OCI-LY3 (cell line): ENCODE results near the gene EMSY.
A peak's percentile ranks its signal among the peaks of the same experiment; 100 is the strongest.

Experiments
- H2AFZ ChIP-seq: fragments of 200-600, 300-600 bp; shearing (Covaris generic); 2 replicates; pipeline ENCODE4 v1.6.0; 2014; ENCODE audit warnings: antibody characterized with exemption, low read depth, low read length
- H3K27ac ChIP-seq: fragments of 200-600, 300-600 bp; sonication (generic); 2 replicates; pipeline ENCODE4 v1.5.1; 2014; ENCODE audit warnings: mild to moderate bottlenecking, low read length, moderate library complexity, mixed read lengths
- H3K27me3 ChIP-seq: fragments of 200-600, 300-600 bp; sonication (generic); 2 replicates; pipeline ENCODE4 v1.6.1; 2014; ENCODE audit warnings: low read depth, low read length, mixed read lengths
- H3K36me3 ChIP-seq: fragments of 200-600, 300-600 bp; sonication (generic); replicated peaks from 2 replicates; pipeline ENCODE3; 2014; ENCODE audit warnings: low read depth, low read length, mixed read lengths
- H3K4me1 ChIP-seq: fragments of 300-600, 200-600 bp; sonication (generic); 2 replicates; pipeline ENCODE4 v1.6.1; 2014; ENCODE audit warnings: low read length, mixed read lengths
- H3K4me2 ChIP-seq: fragments of 200-600, 300-600 bp; sonication (generic); 2 replicates; pipeline ENCODE4 v1.6.1; 2014; ENCODE audit warnings: low read length, mixed read lengths
- H3K4me3 ChIP-seq: fragments of 300-600, 200-600 bp; sonication (generic); 2 replicates; pipeline ENCODE4 v1.5.1; 2014; ENCODE audit warnings: antibody characterized with exemption, mild to moderate bottlenecking, low read length, moderate library complexity
- H3K79me2 ChIP-seq: fragments of 300-600, 200-600 bp; shearing (Covaris generic); 2 replicates; pipeline ENCODE4 v1.6.1; 2014; ENCODE audit warnings: mild to moderate bottlenecking, low read length, mixed read lengths
- H3K9ac ChIP-seq: fragments of 300-600, 200-600 bp; shearing (Covaris generic); 2 replicates; pipeline ENCODE4 v1.6.0; 2014; ENCODE audit warnings: mild to moderate bottlenecking, low read length, moderate library complexity
- H3K9me3 ChIP-seq: fragments of 200-600, 300-600 bp; shearing (Covaris generic); 2 replicates; pipeline ENCODE4 v1.6.1; 2014; ENCODE audit warnings: low read length, mixed read lengths; ENCODE audit not compliant: insufficient read depth
- H4K20me1 ChIP-seq: fragments of 200-600, 300-600 bp; sonication (generic); 2 replicates; pipeline ENCODE4 v1.6.1; 2016; ENCODE audit warnings: low read length, mixed read lengths; ENCODE audit not compliant: insufficient read depth
- EZH2phosphoT487 ChIP-seq: fragments of 200-600 bp; shearing (Covaris generic); IDR thresholded peaks from 2 replicates; pipeline ENCODE4 v1.6.1; 2018; ENCODE audit warnings: antibody characterized with exemption, mixed run types, low read depth
- TF ChIP-seq, protein P1 (sequence below): fragments of 200-600, 300-600 bp; sonication (generic); IDR thresholded peaks from 2 replicates; pipeline ENCODE4 v1.5.1; 2014; ENCODE audit warnings: antibody characterized with exemption, low read length, low read depth

Gene EMSY

DNA sequence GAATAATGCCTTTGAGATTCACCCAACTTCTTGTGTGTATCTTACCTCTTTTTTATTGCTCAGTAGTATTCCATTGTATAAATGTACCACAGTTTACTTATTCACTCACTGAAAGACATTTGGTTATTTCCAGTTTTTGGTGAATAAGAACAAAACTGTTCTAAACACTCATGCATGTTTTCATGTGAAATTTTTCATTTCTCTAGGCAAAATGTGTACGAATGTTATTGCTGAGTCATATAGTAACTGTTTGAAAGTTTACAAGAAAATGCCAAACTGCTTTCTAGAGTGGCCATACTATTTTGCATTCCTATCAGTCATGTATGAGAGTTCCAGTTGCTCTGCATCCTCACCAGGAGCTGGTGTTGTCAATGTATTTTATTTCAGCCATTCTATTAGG, 8.8 kb upstream of the EMSY start:
- Histone ChIP-seq H3K27me3 (0 out of 2 replicates have a peak, but pooled peaks cover 6% of the 10 kb centered on the region), H3K79me2 (no peaks in the 10 kb centered on the region), H2AFZ (no peak overlapping the region)

DNA sequence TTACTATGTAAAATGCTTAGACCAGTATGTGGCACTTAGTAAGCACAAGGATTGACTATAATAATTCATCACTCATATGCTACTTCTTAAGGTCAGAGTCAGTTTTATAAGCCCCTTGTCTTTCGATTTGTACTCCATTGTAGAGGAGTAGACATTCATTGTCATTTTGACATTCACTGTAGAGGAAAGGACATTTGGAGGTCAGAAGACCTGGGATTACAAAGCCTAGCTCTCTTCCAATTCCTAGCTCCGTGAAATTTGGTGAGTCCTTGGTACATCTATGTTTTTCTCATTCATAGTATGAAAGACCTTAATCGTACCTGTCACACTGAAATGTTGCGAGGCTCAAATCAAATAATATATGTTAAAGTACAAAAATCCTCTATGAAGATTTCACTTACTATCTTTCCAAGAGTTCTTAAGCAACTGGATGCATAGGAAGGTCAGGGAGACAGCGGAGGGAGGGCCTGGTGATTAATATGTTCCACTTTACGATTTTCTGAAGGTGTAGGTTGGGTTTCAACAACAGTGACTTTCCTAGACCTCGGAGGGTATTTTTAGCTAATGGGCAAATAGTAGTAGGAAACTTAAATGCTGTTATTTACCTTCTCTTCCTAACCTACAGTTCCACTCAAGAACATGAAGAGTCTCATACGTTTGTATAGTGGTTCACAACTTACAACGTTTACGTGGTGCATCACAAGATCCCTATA, 1.4 kb upstream of the EMSY start:
- Histone ChIP-seq H3K9me3 (no peaks in the 10 kb centered on the region), H3K4me3 (peak overlapping the region; percentile 82), H3K79me2 (peaks cover 35% of the 10 kb centered on the region), H3K9ac (peak overlapping the region; percentile 90), H4K20me1 (peaks cover 11% of the 10 kb centered on the region; the same call in 1 of the 2 replicates), H3K27me3 (no peaks in the 10 kb centered on the region), H3K27ac (peak overlapping the region; percentile 84; the same call in 1 of the 2 replicates), H2AFZ (no peak overlapping the region), H3K36me3 (peaks cover 8% of the 10 kb centered on the region), H3K4me2 (peak overlapping the region; percentile 72), H3K4me1 (peaks cover 11% of the 10 kb centered on the region)
- TF ChIP-seq, protein P1, sequence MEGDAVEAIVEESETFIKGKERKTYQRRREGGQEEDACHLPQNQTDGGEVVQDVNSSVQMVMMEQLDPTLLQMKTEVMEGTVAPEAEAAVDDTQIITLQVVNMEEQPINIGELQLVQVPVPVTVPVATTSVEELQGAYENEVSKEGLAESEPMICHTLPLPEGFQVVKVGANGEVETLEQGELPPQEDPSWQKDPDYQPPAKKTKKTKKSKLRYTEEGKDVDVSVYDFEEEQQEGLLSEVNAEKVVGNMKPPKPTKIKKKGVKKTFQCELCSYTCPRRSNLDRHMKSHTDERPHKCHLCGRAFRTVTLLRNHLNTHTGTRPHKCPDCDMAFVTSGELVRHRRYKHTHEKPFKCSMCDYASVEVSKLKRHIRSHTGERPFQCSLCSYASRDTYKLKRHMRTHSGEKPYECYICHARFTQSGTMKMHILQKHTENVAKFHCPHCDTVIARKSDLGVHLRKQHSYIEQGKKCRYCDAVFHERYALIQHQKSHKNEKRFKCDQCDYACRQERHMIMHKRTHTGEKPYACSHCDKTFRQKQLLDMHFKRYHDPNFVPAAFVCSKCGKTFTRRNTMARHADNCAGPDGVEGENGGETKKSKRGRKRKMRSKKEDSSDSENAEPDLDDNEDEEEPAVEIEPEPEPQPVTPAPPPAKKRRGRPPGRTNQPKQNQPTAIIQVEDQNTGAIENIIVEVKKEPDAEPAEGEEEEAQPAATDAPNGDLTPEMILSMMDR = no peak
- TF ChIP-seq EZH2phosphoT487 = no peak

More for the DNA sequence above, 8.8 kb upstream of the EMSY start:
- Histone ChIP-seq H3K4me2 (no peak overlapping the region), H3K4me1 (no peaks in the 10 kb centered on the region), H3K9ac (no peak overlapping the region), H3K4me3 (no peak overlapping the region), H3K9me3 (no peaks in the 10 kb centered on the region), H4K20me1 (no peaks in the 10 kb centered on the region), H3K27ac (no peak overlapping the region), H3K36me3 (no peaks in the 10 kb centered on the region)
- TF ChIP-seq, protein P1 = no peak
- no peak for TF ChIP-seq EZH2phosphoT487

DNA sequence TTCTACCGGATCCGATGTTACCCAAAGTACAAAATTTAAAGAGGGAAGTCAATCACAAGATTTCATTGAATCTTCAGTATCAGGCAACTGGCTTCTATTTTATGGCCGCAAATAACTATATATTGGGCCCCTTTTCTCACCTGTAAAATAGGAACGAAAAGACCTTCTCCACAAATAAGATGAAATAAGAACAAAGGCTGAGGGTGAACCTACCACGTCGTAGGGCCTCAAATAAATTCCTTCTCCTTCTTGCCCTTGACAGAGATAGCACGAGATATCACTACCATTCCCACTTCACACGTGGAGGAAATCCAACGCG, 794 bp upstream of the EMSY start:
- no peak for TF ChIP-seq EZH2phosphoT487
- TF ChIP-seq, protein P1 = no peak
- Histone ChIP-seq H3K4me3 (peak overlapping the region; percentile 82), H3K4me1 (peaks cover 11% of the 10 kb centered on the region), H3K36me3 (peaks cover 8% of the 10 kb centered on the region), H3K9me3 (no peaks in the 10 kb centered on the region), H2AFZ (peak overlapping the region; percentile 60; the same call in 1 of the 2 replicates), H3K27me3 (no peaks in the 10 kb centered on the region), H4K20me1 (peaks cover 11% of the 10 kb centered on the region; the same call in 1 of the 2 replicates), H3K27ac (peak overlapping the region; percentile 84), H3K79me2 (peaks cover 35% of the 10 kb centered on the region), H3K4me2 (peak overlapping the region; percentile 72), H3K9ac (peak overlapping the region; percentile 90)

DNA sequence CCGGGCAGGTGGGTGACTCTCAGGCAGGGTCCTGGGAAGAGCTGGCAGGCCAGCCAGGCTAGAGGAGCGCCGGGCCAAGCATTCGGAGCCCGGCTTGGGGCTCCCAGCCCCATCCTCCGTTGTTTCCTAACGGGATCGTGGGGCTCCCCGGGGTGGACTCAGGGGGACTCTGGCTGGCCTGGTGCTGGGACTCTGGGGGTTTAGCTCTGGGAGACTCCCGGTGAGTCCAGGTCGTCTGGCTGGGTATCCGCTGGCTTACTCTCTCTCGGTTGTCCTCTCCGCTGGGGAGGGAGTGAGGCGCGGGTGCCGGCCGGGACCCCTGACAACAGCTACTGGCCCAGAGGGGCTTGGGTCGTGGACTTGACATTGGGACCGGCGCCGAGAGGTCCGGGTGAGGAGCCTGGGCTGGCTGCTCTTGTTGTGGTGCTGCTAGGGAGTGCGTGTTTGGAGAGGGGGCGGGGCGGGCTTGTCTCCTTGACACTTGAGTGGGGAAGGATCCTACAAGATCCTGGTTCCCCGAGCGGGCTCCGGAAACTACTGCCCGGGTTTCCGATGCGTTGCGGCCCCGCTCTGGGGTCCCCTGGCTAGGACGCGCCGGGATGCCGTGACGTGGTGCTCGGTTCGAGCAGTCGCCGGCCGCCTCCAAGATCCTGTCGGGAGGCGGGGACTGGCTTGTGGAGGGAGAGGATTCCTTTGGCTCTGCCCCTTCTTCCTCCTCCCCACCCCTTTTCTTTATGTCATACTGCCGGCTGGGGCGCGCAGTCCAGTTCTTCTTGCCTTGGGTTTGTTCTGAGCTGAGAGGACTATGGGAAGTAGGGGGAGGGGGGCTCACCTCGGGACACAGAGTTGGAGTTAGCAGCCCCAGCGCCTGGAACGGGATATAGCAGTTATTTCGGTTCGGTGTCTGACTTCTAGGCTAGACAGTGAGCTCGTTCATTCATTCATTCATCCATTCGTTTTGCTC, 585 bp downstream of the EMSY start:
- peak overlapping the region; percentile 84 for H3K27ac ChIP-seq
- H3K9ac ChIP-seq = peak overlapping the region; percentile 90
- H3K4me1 ChIP-seq = peaks cover 11% of the 10 kb centered on the region
- H3K36me3 ChIP-seq = peaks cover 13% of the 10 kb centered on the region
- peak overlapping the region; percentile 90 for H3K4me2 ChIP-seq
- H3K9me3 ChIP-seq = no peaks in the 10 kb centered on the region
- peaks cover 11% of the 10 kb centered on the region; the same call in 1 of the 2 replicates for H4K20me1 ChIP-seq
- H2AFZ ChIP-seq = peak overlapping the region; percentile 82
- TF ChIP-seq, protein P1 = no peak
- TF ChIP-seq EZH2phosphoT487 = no peak
- H3K27me3 ChIP-seq = no peaks in the 10 kb centered on the region
- peaks cover 35% of the 10 kb centered on the region for H3K79me2 ChIP-seq
- H3K4me3 ChIP-seq = peak overlapping the region; percentile 82
